ENCODE results near the gene CCDC78. TPM values are rescaled to one million over a fixed set of nuclear protein-coding genes. Genes with fewer than 3 reads are reported as not detected.
A peak's percentile ranks its signal among the peaks of the same experiment; 100 is the strongest.

Gene CCDC78
- total RNA-seq, 2 experiments from 2014 or later: 1.2 to 2.7 TPM

- H3K27me3 ChIP-seq (ENCODE audit: control insufficient read depth in 1 of 2, insufficient read depth in 2 of 2, low read length in 2 of 2): no peaks in the 10 kb centered on the region
- H3K4me1 ChIP-seq (ENCODE audit: insufficient read depth, low read length): peaks cover 70% of the 10 kb centered on the region
- H3K4me3 ChIP-seq (ENCODE audit: low read length): no peak overlapping the region
- Mint-ChIP-seq H3K36me3 (ENCODE audit: low read depth) (peaks cover 21% of the 10 kb centered on the region), H3K27me3 (no peaks in the 10 kb centered on the region), H3K4me1 (ENCODE audit: low read depth) (peaks cover 13% of the 10 kb centered on the region), H3K27ac (no peak overlapping the region), H3K9me3 (no peaks in the 10 kb centered on the region), H3K4me3 (no peak overlapping the region)
- ATAC-seq (ENCODE audit: poor library complexity): no peak
- intact Hi-C loops (cut with DNase I, micrococcal nuclease): loop anchor here in 1 of 2 experiments (1.0 kb wide), 1 partner anchor 49 kb away; the partner anchor contains the start of gene METTL26
- H3K9me3 ChIP-seq (ENCODE audit: control insufficient read depth in 1 of 2, insufficient read depth in 1 of 2, low read length in 2 of 2): no peaks in the 10 kb centered on the region
- ChIA-PET POLR2A (interaction anchor here (1.8 to 1.9 kb wide), 2 partner anchors 10 to 17 kb away, joined by 7 to 12 read pairs; partner anchors contain the start of gene RHOT2), CTCF (no interaction called here)
- peak in 1 of 14 experiments; percentile 60 for DNase-seq
- TF ChIP-seq, protein P1, sequence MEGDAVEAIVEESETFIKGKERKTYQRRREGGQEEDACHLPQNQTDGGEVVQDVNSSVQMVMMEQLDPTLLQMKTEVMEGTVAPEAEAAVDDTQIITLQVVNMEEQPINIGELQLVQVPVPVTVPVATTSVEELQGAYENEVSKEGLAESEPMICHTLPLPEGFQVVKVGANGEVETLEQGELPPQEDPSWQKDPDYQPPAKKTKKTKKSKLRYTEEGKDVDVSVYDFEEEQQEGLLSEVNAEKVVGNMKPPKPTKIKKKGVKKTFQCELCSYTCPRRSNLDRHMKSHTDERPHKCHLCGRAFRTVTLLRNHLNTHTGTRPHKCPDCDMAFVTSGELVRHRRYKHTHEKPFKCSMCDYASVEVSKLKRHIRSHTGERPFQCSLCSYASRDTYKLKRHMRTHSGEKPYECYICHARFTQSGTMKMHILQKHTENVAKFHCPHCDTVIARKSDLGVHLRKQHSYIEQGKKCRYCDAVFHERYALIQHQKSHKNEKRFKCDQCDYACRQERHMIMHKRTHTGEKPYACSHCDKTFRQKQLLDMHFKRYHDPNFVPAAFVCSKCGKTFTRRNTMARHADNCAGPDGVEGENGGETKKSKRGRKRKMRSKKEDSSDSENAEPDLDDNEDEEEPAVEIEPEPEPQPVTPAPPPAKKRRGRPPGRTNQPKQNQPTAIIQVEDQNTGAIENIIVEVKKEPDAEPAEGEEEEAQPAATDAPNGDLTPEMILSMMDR (IDR thresholded peaks at IDR 0.05): no peak
- H3K27ac ChIP-seq (ENCODE audit: low read depth in 1 of 2, low read length in 2 of 2): no peak overlapping the region
- H3K36me3 ChIP-seq (ENCODE audit: insufficient read depth, low read length): peaks cover 29% of the 10 kb centered on the region
These were observed 41.1 kb downstream of the CCDC78 start for GRCh38 chr16:684961-685696.

DNA sequence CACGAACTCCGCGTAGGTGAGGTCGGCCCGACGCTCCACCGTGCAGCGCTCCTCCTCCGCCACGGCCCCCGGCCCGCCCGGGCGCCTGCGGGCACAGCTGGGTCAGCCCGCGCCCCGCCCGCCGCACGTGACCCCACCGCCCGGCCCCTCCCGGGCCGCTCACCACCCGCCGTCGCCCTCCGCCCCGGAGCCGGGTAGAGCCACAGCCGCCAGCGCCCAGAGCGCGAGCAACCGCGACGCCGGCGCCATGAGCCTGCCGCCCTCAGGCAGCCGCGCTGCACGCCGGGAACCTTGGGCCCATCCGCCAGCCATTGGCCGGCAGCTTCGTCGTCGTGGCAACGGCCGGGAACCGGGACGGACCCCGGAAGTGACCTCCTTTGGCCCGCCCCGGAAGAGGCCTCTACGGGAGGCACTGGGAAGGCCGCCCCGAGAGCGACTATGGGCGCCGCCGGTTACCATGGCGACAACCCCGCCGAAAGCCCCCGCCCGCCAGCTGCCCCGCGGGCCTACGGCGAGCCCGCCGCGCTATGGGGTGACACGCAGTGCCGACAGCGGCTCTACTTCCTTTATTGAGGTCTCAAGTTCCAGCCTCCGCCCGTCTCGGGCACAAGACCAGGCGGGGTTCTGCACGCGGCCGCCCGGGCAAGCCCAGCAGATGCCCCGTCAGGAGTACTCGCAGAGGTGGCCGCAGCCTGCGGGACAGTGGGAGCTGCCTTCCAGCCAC, 42.0 kb downstream of the CCDC78 start, which contains the start of gene JMJD8:
TSS of gene JMJD8 (minus strand) at position 264 of the 724 bp plus-strand sequence. CDS start at position 249, 15 bp downstream.
- Histone ChIP-seq H3K27me3 (ENCODE audit: control insufficient read depth in 1 of 2, insufficient read depth in 2 of 2, low read length in 2 of 2) (no peaks in the 10 kb centered on the region), H3K4me1 (ENCODE audit: insufficient read depth, low read length) (peaks cover 69% of the 10 kb centered on the region), H3K27ac (ENCODE audit: low read depth in 1 of 2, low read length in 2 of 2) (peak within 1 kb of the TSS; percentile 62 to 70), H3K9me3 (ENCODE audit: control insufficient read depth in 1 of 2, insufficient read depth in 1 of 2, low read length in 2 of 2) (no peaks in the 10 kb centered on the region), H3K36me3 (ENCODE audit: insufficient read depth, low read length) (peaks cover 29% of the 10 kb centered on the region), H3K4me3 (ENCODE audit: low read length) (peak within 1 kb of the TSS; percentile 63)
- intact Hi-C loops (cut with DNase I, micrococcal nuclease): loop anchor here in 1 of 2 experiments (1.0 kb wide), 1 partner anchor 48 kb away; the partner anchor contains the start of gene METTL26
- Mint-ChIP-seq H3K36me3 (ENCODE audit: low read depth) (peaks cover 19% of the 10 kb centered on the region), H3K4me3 (peak within 1 kb of the TSS; percentile 83), H3K4me1 (ENCODE audit: low read depth) (peaks cover 9% of the 10 kb centered on the region), H3K9me3 (no peaks in the 10 kb centered on the region), H3K27me3 (no peaks in the 10 kb centered on the region), H3K27ac (peak within 1 kb of the TSS; percentile 42)
- peak; percentile 90 to 99 (median 96) for DNase-seq
- CTCF ChIA-PET: no interaction called here
- peak; percentile 59 for ATAC-seq (ENCODE audit: poor library complexity)
- TF ChIP-seq, protein P1 (IDR thresholded peaks at IDR 0.05): no peak
- POLR2A ChIA-PET: interaction anchor here (0.9 to 1.9 kb wide), 6 partner anchors 9 to 295 kb away, joined by 3 to 12 read pairs (median 5); partner anchors contain the start of genes RHBDL1 and RHOT2

GRCh38 chr16:683396-684070, 42.7 kb downstream of the CCDC78 start:
- H3K27ac Mint-ChIP-seq: peak overlapping the region; percentile 33
- DNase-seq: peak in 1 of 14 experiments; percentile 54
- H3K9me3 Mint-ChIP-seq: no peaks in the 10 kb centered on the region
- ChIA-PET POLR2A (interaction anchor here (0.9 to 1.9 kb wide), 6 partner anchors 8 to 296 kb away, joined by 3 to 12 read pairs (median 5); partner anchors contain the start of genes RHBDL1 and RHOT2), CTCF (no interaction called here)
- peak overlapping the region; percentile 41 to 57 for H3K27ac ChIP-seq (ENCODE audit: low read depth in 1 of 2, low read length in 2 of 2)
- ATAC-seq (ENCODE audit: poor library complexity): no peak
- no peaks in the 10 kb centered on the region for H3K9me3 ChIP-seq (ENCODE audit: control insufficient read depth in 1 of 2, insufficient read depth in 1 of 2, low read length in 2 of 2)
- no peaks in the 10 kb centered on the region for H3K27me3 Mint-ChIP-seq
- intact Hi-C loops (cut with DNase I, micrococcal nuclease): loop anchor here in 1 of 2 experiments (1.0 kb wide), 1 partner anchor 47 kb away; the partner anchor contains the start of gene METTL26
- H3K4me3 Mint-ChIP-seq: peak overlapping the region; percentile 83
- peaks cover 19% of the 10 kb centered on the region for H3K36me3 Mint-ChIP-seq (ENCODE audit: low read depth)
- peaks cover 15% of the 10 kb centered on the region for H3K4me1 Mint-ChIP-seq (ENCODE audit: low read depth)
- H3K36me3 ChIP-seq (ENCODE audit: insufficient read depth, low read length): peaks cover 29% of the 10 kb centered on the region
- peak overlapping the region; percentile 43 for H3K4me3 ChIP-seq (ENCODE audit: low read length)
- no peaks in the 10 kb centered on the region for H3K27me3 ChIP-seq (ENCODE audit: control insufficient read depth in 1 of 2, insufficient read depth in 2 of 2, low read length in 2 of 2)
- H3K4me1 ChIP-seq (ENCODE audit: insufficient read depth, low read length): peaks cover 66% of the 10 kb centered on the region
- TF ChIP-seq, protein P1 (IDR thresholded peaks at IDR 0.05): no peak
